Progenitor cell of endocrine pancreas (in vitro differentiated cells): Measurements from ENCODE around the gene TESK2. TPM values are rescaled to one million over a fixed set of nuclear protein-coding genes. Genes with fewer than 3 reads are reported as not detected.

Experiments used
- DNase-seq: peaks from one replicate; pipeline ENCODE4 v3.0.0; 2021; ENCODE audit warnings: low spot score; ENCODE audit not compliant: unreplicated experiment
- H3K27ac Mint-ChIP-seq: 2 replicates; pipeline ENCODE4 v1.8.0; 2021; ENCODE audit warnings: mild to moderate bottlenecking, moderate library complexity, mixed read lengths
- H3K27me3 Mint-ChIP-seq: 2 replicates; pipeline ENCODE4 v1.8.0; 2021; ENCODE audit warnings: mixed read lengths
- H3K36me3 Mint-ChIP-seq: 2 replicates; pipeline ENCODE4 v1.8.0; 2022; ENCODE audit warnings: mixed read lengths; ENCODE audit not compliant: insufficient read depth
- H3K4me1 Mint-ChIP-seq: 2 replicates; pipeline ENCODE4 v1.8.0; 2021; ENCODE audit warnings: low read depth, mixed read lengths
- H3K4me3 Mint-ChIP-seq: 2 replicates; pipeline ENCODE4 v1.8.0; 2021; ENCODE audit warnings: low read depth, mild to moderate bottlenecking, moderate library complexity, mixed read lengths
- H3K9me3 Mint-ChIP-seq: 2 replicates; pipeline ENCODE4 v1.8.0; 2021; ENCODE audit warnings: low read depth, mixed read lengths
- total RNA-seq: library from RNA; stranded (reverse); gene quantifications from 2 replicates; pipeline ENCODE4 v1.2.1, GENCODE V29; 2021
- TF ChIP-seq, protein P1 (sequence below): fragments of 200-600 bp; sonication (generic); IDR thresholded peaks from one replicate; pipeline ENCODE4 v1.5.0; 2021; ENCODE audit warnings: antibody characterized with exemption, mild to moderate bottlenecking; ENCODE audit not compliant: unreplicated experiment

TESK2 gene
- total RNA-seq, 1 donor from 2014 or later, result 9.5 TPM

DNA sequence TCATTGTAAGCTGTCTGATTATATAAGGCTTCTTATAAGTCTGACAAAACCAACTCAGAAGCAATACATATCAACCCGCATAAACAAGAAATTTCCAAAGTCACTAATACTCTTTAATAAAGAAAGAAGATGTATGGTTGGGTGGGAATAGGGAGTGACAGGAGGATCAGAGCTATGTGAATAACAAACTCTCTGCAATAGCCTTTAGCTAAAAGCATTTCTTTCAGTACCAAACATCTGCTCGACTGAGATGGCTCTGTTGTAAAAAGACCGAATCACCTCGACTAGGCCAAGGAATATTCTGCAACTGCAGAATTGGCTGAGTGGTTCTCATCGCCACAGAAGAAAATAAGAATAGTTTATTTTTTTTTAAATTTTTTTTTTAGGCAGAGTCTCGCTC, 111.4 kb downstream of the TESK2 start:
- H3K27me3 Mint-ChIP-seq, result no peaks in the 10 kb centered on the region
- no peaks in the 10 kb centered on the region for H3K36me3 Mint-ChIP-seq
- no peaks in the 10 kb centered on the region for H3K4me1 Mint-ChIP-seq
- no peak overlapping the region for H3K27ac Mint-ChIP-seq
- no peaks in the 10 kb centered on the region for H3K9me3 Mint-ChIP-seq
- no peak for DNase-seq
- H3K4me3 Mint-ChIP-seq, result no peak overlapping the region
- TF ChIP-seq, protein P1, sequence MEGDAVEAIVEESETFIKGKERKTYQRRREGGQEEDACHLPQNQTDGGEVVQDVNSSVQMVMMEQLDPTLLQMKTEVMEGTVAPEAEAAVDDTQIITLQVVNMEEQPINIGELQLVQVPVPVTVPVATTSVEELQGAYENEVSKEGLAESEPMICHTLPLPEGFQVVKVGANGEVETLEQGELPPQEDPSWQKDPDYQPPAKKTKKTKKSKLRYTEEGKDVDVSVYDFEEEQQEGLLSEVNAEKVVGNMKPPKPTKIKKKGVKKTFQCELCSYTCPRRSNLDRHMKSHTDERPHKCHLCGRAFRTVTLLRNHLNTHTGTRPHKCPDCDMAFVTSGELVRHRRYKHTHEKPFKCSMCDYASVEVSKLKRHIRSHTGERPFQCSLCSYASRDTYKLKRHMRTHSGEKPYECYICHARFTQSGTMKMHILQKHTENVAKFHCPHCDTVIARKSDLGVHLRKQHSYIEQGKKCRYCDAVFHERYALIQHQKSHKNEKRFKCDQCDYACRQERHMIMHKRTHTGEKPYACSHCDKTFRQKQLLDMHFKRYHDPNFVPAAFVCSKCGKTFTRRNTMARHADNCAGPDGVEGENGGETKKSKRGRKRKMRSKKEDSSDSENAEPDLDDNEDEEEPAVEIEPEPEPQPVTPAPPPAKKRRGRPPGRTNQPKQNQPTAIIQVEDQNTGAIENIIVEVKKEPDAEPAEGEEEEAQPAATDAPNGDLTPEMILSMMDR, result no peak

DNA sequence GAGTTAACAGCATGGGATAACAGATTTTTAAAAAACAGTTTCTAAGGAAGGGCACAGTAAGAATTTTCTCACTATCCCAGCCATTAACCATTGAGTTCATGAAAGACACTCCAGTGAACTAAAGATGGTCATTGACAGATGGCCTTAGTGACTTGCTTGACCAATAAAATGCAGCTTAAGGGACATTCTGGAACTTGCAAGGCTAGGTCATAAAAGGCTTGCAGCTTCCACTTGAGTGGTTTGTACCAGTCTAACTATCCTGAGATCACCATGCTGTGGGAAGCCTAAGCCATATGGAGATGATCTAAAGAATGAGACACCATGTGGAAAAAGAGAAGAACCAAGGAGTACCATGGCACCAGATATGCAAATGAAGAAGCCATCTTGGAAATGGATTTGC, 112.8 kb downstream of the TESK2 start:
- Mint-ChIP-seq H3K4me1 (no peaks in the 10 kb centered on the region), H3K4me3 (no peak overlapping the region)
- no peak for DNase-seq

DNA sequence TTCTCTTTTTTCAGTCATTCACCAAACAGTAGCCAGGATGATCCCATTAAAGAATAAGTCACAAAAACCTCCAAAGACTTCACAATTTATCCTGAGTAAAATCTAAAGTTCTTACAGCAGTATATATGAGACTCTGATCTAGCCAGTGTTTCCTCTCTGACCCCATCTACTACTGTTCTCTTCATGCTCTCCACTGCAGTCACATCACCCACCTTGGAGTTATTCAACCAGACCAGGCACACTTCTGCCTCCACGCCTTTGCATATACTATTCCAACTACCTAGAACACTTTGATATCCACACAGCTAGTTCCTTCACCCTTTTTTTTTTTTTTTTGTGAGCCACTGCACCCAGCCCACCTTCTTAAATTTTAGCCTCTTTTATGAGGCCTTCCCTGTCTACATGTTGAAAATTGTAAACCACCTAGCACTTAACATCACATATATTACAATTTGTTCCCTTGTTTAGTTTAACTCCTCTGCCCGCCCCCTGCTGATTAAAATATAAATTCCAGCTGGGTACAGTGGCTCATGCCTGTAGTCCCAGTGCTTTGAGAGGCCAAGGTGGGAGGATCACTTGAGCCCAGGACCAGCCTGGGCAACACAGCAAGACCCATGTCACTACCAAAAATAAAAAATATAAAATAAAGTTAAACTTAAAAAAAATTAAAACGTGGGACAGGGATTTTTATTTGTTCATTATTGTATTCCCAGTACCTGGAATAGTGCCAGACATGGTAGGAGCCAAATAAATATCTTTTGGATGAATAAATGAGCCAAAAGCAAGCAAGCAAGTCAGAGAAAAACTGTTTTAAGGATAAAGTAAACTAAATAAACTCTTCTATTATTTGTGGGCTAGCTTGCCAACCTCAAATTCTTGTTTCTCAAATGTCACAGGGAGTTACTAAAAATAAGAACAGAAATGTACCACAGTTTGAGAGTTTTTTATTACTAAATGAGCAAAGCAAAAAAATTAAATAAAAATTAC, 115.6 kb downstream of the TESK2 start:
- H3K4me3 Mint-ChIP-seq, result no peak overlapping the region
- TF ChIP-seq, protein P1, result no peak
- no peak for DNase-seq
- no peaks in the 10 kb centered on the region for H3K9me3 Mint-ChIP-seq
- no peaks in the 10 kb centered on the region for H3K36me3 Mint-ChIP-seq
- no peaks in the 10 kb centered on the region for H3K4me1 Mint-ChIP-seq
- H3K27ac Mint-ChIP-seq, result no peak overlapping the region
- no peaks in the 10 kb centered on the region for H3K27me3 Mint-ChIP-seq

More for the DNA sequence above, 112.8 kb downstream of the TESK2 start:
- H3K9me3 Mint-ChIP-seq, result no peaks in the 10 kb centered on the region
- H3K36me3 Mint-ChIP-seq, result no peaks in the 10 kb centered on the region
- TF ChIP-seq, protein P1, result no peak
- no peak overlapping the region for H3K27ac Mint-ChIP-seq
- no peaks in the 10 kb centered on the region for H3K27me3 Mint-ChIP-seq

DNA sequence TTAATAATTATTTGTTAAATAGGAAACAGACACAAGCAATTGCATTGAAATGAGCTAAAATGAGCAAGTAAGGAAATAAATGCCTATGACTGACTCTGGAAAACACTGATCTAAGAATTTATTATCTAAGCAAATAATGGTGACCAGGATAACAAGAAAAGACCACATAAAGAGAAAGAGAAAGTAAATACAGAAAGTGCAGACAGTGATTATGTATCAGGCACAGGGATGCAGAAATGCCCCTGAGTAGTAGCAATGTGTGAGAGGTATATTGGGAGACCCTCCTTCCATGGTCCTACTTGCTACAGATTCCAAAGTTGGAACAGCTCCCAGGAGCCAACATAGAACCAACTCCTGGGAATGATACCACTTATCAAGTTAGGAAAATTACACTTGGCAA, 117.4 kb downstream of the TESK2 start:
- H3K9me3 Mint-ChIP-seq, result no peaks in the 10 kb centered on the region
- H3K36me3 Mint-ChIP-seq, result no peaks in the 10 kb centered on the region
- no peak overlapping the region for H3K27ac Mint-ChIP-seq
- TF ChIP-seq, protein P1, result no peak
- H3K4me3 Mint-ChIP-seq, result no peak overlapping the region
- no peaks in the 10 kb centered on the region for H3K4me1 Mint-ChIP-seq
- no peaks in the 10 kb centered on the region for H3K27me3 Mint-ChIP-seq
- DNase-seq, result no peak

DNA sequence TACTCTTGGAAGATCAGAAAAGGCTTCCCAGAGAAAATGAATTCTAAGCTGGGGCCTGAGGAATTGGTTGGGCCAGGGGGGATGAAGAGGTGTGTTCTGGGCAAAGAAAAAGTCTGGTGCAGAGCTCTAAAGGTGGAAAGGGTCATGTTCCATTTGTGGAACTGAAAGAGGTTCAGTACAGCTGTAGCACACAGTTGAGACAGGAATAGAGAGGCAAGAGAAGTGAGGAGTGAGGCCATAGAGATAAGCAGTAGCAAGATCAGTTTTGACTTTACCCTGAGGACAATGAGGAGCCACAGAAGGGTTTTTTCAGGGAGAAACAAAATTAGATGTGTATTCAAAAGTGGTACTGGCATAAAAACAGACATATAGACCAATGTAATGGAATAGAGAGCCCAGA, 120.4 kb downstream of the TESK2 start:
- TF ChIP-seq, protein P1, result no peak
- Mint-ChIP-seq H3K36me3 (no peaks in the 10 kb centered on the region), H3K27me3 (no peaks in the 10 kb centered on the region), H3K4me3 (no peak overlapping the region), H3K4me1 (no peaks in the 10 kb centered on the region), H3K27ac (no peak overlapping the region), H3K9me3 (no peaks in the 10 kb centered on the region)
- DNase-seq, result no peak
